Inflammatory macrophage (primary cell): Measurements from ENCODE around the gene TMOD1.

Experiments used
- DNase-seq, 2 donors: peaks; one replicate each; pipeline ENCODE4 v3.0.0-alpha.2; 2020 to 2022

Gene TMOD1

GRCh38 chr9:97500263-97500662, 1.2 kb upstream of the TMOD1 start:
- DNase-seq = no peak

- no peak for DNase-seq
Observed at GRCh38 chr9:97500765-97501176, 695 bp upstream of the TMOD1 start.

- DNase-seq = no peak
Observed at GRCh38 chr9:97501972-97502221, 431 bp downstream of the TMOD1 start.

GRCh38 chr9:97502222-97502983, 937 bp downstream of the TMOD1 start:
- DNase-seq = no peak

- no peak for DNase-seq
Observed at GRCh38 chr9:97502984-97503861, 1.8 kb downstream of the TMOD1 start.

GRCh38 chr9:97503862-97504210, 2.4 kb downstream of the TMOD1 start:
- no peak for DNase-seq

- no peak for DNase-seq
Observed at GRCh38 chr9:97504381-97505216, 3.1 kb downstream of the TMOD1 start.

- no peak for DNase-seq
Observed at GRCh38 chr9:97505845-97506244, 4.4 kb downstream of the TMOD1 start.

GRCh38 chr9:97506306-97506705, 4.8 kb downstream of the TMOD1 start:
- no peak for DNase-seq

- DNase-seq = no peak
Observed at GRCh38 chr9:97506787-97507186, 5.3 kb downstream of the TMOD1 start.

- DNase-seq = no peak
Observed at GRCh38 chr9:97507428-97507984, 6.0 kb downstream of the TMOD1 start.

- no peak for DNase-seq
Observed at GRCh38 chr9:97508852-97509251, 7.4 kb downstream of the TMOD1 start.

GRCh38 chr9:97510797-97511654, 9.6 kb downstream of the TMOD1 start:
- DNase-seq = no peak

GRCh38 chr9:97511655-97512427, 10.4 kb downstream of the TMOD1 start:
- no peak for DNase-seq

- no peak for DNase-seq
Observed at GRCh38 chr9:97512966-97513560, 11.6 kb downstream of the TMOD1 start.

- DNase-seq = no peak
Observed at GRCh38 chr9:97514531-97514930, 13.1 kb downstream of the TMOD1 start.

GRCh38 chr9:97515662-97516061, 14.2 kb downstream of the TMOD1 start:
- no peak for DNase-seq

GRCh38 chr9:97516111-97516510, 14.6 kb downstream of the TMOD1 start:
- DNase-seq = no peak

GRCh38 chr9:97517331-97518089, 16.0 kb downstream of the TMOD1 start:
- DNase-seq = no peak
